Activated effector memory CD4-positive, alpha-beta T cell treated with anti-CD3 and anti-CD28 coated beads, Interleukin-2, amount 50 U/mL, for 16 hours (primary cell): ENCODE data around the gene TNS1.
A peak's percentile ranks its signal among the peaks of the same experiment; 100 is the strongest.

ENCODE experiments used
- DNase-seq: peaks from one replicate; pipeline ENCODE4 v3.0.0-alpha.2; 2020

TNS1 gene

GRCh38 chr2:217804791-217805667, 197.8 kb downstream of the TNS1 start:
- DNase-seq, result no peak

GRCh38 chr2:217804338-217804737, 198.5 kb downstream of the TNS1 start:
- no peak for DNase-seq

DNA sequence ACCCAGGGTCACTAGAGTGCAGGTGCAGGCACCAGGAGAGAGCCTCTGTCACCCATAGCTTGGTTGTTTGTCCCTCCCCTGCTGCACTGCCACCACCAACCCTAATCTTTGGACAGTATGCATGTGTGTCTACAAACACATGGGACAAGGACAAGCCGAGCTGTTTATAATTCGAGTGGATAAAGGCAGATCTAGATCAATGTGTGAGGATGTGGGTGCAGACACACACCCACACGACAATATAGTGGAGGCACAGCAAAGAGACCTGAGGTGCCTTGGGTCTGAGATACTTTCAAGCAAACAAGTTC, 199.2 kb downstream of the TNS1 start:
- DNase-seq, result peak; percentile 19

DNA sequence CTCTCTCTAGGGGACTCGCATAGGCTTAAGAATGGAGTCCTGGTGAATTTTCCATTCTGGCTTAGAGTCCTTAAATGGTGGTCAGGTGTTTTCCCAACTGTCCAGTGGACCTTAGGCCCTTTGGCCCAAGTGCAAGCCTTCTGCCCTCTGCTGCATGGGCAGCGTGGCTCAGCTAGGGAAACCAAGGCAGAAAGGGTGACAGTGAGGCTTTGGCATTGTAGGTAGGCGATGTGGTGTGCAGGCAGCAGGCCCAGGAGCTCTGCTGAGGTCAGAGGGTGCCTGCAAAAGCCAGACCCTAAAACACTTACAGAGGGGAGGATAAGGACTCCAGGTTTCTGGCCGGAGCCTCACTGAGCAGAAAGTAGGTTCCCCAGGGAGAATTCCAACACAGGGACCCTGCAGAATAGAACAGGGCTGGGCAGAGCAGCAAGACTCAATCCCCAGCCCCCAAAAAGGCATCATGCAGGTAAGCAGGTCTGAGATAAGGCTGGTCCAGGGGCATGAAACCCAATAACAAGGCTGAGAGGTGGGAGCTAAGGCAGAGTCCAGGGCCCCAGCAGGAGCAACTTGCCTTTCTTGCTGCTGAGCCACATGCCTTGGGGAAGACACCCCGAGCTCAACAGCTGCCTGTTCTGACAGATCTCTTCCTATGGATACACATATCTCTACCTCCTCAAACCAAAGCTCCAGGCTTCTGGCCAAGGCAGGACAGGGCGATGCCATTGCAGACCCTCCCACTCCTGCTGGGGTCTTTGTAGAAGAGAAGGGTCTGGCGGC, 199.7 kb downstream of the TNS1 start:
- peak; percentile 37 for DNase-seq

DNA sequence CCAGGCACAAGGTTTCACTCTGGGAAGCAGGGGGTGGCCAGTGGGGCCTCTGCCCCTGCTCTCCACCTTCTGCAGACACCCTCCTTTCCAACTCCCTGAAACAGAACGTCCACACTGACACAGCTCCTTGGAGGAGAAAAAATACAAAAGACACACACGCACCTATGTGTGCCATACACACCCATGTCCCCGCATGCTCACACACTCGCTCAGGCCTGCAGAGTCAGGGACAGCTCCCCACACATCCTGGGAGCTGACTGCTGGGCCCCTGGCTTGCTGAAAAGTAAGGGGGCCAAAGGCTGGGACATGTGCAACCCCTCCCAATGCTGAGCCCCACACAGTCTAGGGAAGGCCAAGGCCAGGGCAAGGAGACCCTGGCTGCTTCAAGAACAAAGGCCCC, 200.5 kb downstream of the TNS1 start:
- DNase-seq, result peak; percentile 51

- DNase-seq, result peak; percentile 51
Observed at GRCh38 chr2:217801711-217802110, 201.1 kb downstream of the TNS1 start.

DNA sequence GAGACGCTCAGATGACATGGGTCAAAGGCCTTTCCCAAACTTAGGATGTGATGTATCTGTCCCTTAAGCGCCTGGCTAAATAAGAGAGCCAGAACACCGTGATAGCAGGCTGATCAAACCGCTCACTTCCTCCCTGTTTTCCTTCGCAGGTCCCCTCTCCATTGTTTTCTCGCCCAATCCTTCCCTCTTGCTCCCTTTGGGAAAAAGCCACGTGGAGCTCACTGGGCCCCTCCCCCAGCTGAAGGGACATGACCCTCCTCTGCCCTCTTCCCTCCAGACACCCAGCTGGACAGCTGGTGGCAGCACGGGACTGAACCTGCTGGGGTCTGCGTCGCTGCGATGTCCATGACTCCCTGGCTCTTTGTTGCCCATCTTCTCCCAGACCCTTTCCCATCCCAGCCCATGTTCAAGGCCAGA, 201.7 kb downstream of the TNS1 start:
- peak; percentile 44 for DNase-seq

- no peak for DNase-seq
Observed at GRCh38 chr2:217800433-217801114, 202.2 kb downstream of the TNS1 start.

GRCh38 chr2:217799563-217800432, 203.0 kb downstream of the TNS1 start:
- peak; percentile 33 for DNase-seq

DNA sequence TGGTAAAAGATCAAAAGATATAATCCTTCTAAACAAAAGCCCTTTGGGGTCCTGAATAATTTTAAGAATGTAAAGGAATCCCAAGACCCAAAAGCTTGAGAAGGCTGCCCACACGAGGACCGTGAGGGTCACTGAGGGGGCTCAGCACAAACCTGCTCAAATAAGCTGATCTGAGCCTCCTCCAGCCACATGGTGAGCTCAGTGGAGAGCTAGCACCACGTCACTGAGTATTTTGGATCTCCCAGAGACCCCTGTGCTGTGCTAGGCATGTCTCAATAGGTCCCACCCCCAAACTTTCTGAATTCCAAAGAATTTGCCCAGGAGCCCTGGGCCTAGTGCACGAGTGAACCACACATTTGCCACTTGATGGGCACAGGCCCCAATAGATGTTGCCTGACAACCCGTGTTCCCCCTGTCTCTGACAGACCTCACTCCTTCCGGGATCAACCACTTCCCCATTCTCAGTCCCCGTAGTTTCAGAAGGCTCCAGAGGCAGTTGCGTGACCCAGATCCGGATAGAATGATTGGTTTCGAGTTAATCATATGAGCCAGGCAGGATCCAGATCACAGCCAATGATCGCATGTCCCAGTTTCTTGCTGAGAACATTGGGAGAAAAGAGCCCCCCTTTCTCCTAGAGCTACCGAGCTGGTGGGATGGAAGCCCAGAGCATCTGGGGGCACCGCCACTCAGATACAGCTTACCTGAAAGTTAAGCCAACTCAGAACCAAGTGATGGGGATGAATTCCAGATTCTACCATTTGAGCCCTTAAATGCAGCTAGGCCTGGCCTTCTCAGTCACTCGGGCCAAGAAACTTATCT, 203.8 kb downstream of the TNS1 start:
- peak; percentile 31 for DNase-seq

DNA sequence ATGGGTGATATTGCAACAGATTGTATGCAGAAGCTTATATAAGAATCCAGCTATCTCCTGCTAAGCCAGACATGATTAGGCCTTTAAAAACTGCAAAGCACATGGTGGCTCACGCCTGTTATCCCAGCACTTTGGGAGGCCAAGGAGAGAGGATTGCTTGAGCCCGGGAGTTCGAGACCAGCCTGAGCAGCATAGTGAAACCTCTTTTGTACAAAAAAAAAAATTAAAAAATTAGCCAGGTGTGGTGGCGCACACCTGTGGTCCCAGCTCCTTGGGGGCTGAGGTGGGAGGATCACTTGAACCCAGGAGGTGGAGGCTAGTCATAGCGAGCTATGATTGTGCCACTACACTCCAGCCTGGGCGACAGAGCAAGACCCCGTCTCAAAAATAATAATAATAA, 204.6 kb downstream of the TNS1 start:
- DNase-seq, result peak; percentile 24

DNA sequence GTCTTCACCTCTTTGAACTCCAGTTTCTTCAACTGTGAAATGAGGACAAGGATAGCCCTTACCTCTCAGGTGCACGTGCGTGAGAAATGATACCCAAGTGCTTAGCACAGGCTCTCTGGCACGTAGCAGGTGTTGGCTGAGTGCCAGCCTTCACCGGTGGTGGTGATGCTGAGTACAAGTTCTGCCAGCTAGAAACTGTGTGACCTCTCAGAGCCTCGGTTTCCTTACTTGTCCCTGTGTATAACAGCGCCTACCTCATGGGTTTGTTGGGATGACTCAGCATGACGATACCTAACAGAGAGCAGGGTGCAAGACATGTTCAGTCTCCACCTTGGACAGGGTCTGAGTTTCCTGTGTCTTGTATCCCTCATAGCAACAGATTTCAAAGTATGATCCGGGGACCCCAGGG, 205.1 kb downstream of the TNS1 start:
- peak; percentile 31 for DNase-seq

DNA sequence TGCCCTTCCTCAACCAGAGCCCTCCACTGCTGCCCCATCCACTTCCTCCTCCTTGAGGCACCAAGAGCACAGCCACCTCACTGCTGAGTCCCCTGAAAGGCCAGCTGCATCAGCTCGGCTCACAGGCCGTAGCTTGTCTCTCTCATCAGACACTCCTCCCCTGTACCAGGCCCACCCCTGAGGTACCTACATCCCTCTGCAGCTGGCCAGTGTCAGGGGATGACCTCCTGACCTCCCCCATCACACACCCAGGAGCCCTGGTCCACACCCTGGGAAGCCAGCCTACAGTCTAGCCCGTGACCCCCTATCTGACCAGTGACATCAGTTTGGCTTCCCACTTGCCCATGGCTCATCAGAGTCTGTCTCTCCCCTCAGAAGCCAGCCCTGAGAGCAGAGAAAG, 205.6 kb downstream of the TNS1 start:
- peak; percentile 39 for DNase-seq

DNA sequence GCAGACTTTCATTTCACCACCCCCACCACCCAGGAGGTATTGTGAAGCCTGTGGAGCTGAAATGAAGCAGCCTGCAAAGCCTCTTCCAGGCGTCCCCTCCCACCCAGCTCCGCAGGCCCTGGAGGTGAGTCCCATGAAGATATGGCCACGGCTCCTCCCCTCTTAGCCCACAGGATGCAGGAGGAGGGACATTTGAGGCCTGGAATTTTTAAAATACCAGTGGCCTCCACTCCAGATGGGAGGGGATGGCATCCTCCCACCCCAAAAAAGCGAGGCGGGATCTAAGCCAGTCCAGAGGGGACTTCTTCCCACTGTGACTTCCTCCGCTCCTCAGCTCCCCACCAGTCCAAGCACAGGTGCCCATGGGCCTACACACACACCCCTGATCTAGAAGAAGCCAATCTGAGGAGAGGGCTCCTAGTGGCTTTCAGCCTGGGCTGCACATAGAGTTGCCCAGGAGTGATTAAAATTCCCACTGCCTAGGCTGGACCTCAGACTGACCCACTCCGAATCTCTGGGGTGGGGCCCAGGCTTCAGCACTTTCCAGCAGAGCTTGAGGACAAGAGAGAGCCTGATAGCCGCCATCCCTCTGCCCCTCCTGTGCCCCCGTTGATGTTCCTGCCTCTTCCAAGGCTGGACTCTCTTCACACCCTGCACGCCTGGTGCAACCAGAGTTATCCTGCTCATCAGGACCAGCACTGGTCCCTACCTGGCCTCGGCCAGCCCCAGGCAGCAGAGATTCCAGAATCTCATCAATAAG, 206.9 kb downstream of the TNS1 start:
- DNase-seq, result no peak

DNA sequence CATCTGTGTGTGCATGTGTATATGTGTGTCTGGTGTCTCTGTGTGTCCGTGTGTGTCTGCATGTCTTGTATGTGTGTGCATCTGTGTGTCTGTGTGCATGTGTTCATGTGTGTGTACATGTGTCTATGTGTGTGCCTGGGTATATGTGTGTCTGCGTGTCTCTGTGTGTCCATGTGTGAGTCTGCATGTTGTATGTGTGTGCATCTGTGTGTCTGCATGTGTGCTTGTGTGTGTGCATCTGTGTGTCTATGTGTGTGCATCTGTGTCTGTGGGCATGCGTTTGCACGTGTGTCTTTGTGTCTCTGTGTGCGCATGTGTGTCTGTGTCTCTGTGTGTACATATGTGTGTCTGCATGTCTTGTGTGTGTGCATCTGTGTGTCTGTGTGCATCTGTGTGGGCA, 207.7 kb downstream of the TNS1 start:
- DNase-seq, result no peak

DNA sequence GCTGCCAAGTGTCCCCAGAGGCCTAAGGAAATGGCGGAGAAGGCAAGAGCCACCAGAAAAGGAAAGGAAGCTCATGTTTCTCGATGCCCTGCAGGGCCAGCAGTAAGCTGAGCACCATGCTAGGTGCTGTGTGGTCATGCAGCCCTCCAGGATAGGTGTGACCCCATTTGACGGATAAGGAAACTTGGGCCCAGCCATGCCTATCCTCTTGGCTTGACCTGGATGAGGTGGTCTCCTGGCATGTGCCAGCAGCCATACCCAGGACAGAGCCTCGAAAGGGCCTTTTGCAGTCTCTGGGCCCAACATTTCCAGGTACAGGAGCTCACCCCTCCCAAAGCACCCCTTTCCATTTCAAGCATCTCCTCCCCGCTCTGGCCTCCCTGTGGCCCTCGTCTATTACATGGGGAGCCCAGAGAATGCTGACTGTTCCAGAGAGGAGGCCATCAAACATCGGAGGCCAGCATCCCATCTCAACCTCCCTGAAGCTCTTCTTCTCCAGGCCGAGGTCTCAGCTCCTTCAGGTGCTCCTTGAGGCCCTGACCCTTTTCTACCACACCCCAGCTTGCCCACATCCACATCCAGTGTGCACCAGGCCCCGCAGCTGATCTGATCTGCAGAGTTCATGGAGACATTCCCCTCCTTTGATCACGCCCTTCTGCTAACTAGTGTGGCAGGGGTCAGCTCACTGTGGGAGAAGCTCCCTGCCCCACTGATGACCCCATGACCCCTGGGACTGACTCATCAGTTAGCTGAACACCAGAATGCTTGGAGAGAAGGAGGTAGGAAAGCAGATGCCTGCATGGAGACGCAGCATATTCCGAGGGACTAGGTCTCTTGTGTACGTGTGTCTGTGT, 208.4 kb downstream of the TNS1 start:
- no peak for DNase-seq

- DNase-seq, result no peak
Observed at GRCh38 chr2:217793566-217794132, 209.1 kb downstream of the TNS1 start.

DNA sequence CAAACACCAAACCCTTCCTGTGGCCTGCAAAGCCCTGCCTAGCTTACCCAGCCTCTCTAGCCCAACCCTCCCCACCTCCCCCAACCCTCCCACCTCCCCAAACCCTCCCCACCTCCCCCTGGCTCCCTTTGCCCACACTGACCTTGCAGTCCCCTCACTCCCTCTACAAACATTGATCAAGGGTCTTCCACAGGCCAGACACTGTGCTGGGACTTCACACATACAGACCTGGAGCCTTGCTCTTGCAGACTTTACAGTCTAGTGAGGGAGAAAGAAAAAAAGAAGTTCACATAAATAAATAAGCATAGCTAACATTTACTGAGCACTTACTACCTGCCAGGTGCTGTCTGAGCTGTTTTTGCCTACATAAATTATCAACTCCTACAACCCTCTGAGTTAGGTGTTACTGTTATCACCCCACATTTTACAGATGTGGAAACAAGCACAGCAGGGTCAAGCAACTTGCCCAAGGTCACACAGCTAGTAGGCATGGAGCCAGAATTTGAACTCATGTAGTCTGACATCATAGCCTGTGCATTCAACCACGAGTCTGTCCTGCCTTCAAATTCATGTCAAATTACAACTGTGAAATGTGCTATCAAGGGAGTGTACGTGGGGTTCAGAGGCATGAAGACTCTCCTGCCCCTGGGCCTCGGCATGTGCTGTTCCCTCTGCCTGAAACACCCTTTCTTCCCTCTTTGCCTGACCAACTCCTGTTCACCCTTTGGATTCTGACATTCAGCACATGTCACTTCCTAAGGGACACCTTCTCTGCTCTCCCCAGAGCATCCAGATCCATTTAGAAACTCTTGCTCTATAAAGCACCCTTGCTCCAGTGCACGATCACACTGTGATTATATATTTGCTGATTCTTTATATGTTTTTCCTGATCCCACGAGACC, 209.9 kb downstream of the TNS1 start:
- DNase-seq, result no peak

DNA sequence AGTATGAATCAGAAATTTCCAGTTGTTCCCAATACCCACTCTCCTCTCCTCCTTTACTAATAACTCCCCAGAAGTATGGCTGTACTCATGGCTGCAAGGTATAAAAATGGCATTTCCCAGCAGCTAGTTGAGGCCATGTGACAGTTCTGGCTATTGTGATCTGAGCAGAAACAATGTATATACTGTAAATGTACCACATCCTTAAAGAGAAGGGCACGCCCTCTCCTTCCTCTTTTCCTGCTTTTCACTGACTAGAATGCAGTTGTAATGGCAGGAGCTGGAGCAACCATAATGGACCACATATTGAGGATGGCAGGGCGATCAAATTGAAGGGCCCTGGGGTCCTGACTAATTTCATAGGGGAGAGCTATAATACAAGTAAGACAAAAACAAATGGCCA, 211.2 kb downstream of the TNS1 start:
- DNase-seq, result no peak
